Urothelium cell line (cell line): ENCODE results near the gene ACCS.

Source experiments
- DNase-seq: peaks from one replicate; pipeline ENCODE4 v3.0.0; 2011; ENCODE audit warnings: low spot score, mixed read lengths
- FAIRE-seq: peaks from 2 replicates; lab custom pipeline; 2011; peaks lifted over from hg19 to GRCh38; lab: Jason Lieb, UNC

The ACCS gene

DNA sequence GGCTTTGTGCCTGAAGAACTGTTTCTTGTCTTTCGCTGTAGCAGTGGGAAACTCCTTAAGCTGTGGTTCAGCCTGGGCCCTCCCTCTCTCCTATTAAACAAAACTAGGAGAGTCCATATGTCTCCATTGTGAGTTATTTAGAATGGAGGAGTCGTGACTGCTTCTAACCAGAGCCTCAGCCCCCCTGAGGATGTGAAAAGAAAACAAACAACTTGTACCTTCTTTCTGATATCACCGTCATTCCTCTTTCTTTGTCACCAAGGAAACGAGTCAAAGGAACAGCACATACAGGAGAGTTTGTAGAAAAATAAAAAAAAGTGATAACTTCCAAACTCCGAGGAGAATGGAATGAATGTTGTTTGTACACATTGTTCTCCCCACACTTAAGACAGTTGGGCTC, 17.8 kb downstream of the ACCS start:
- FAIRE-seq (no peak), DNase-seq (no peak)

DNA sequence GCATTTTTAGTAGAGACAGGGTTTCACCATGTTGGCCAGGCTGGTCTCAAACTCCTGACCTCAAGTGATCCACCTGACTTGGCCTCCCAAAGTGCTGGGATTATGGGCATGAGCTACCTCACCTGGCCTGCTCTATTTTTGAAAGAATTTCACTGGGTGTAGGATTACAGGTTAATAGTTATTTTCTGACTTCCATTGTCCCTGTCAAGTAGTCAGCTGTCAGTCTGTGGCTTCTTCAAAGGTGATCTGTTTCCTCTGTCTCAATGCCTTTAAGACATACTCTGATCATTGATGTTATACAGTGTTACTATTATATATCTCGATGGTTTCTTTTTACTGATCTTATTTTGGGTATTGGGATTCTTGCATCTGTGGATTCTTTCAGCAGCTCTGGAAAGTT, 19.3 kb downstream of the ACCS start:
- DNase-seq (no peak), FAIRE-seq (no peak)

DNA sequence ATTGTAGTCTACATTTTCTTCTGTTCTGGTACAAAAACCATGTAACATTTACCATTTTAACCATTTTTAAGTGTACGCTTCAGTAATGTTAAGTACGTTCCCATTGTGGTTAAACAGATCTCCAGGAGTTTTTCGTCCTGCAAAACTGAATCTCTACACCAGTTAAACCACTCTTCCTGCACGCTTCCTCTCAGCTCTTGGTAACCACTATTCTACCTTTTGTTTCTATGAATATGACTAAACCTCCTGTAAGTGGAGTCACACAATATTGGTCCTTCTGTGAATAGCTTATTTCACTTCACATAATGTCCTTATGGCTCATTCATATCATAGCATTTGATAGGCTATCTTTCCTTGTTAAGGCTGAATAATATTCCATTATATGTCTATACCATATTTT, 22.3 kb downstream of the ACCS start:
- no peak for DNase-seq
- no peak for FAIRE-seq

DNA sequence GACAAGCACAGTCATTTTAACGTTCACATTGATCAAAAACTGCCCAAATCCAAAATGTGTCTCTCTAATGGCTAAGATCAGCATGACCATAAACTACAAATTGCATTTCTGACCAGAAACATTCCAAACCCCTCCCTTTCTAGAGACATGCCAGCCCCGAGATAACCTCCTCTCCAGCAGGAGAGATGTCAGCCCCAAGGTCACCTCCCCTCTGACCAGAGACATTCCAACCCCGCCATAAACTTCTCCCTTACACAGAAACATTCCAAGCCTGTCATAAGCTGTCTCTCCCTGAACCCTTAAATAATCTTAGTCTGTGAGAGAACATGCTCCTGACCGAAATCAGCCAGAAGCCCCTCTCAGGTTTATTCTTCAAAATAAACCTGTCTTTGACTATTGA, 22.8 kb downstream of the ACCS start:
- DNase-seq, result no peak
- no peak for FAIRE-seq

DNA sequence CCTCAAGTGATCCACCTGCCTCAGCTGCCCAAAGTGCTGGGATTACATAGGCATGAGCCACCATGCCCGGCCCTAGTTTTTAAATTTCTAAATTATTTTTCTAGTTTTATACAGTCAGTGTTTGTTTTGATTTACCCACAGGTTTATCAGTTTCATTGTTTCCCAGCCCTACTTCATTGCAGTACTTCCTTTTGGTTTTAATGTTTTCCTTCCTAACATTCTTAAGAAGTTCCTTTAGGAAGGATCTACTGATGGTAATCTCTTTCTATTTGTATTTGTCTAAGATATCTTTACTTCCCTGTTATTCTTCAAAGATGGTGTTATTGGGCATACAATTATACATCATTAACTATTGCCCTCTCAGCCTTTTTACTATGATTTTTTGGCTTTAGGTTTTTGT, 24.5 kb downstream of the ACCS start:
- no peak for FAIRE-seq
- DNase-seq, result no peak

DNA sequence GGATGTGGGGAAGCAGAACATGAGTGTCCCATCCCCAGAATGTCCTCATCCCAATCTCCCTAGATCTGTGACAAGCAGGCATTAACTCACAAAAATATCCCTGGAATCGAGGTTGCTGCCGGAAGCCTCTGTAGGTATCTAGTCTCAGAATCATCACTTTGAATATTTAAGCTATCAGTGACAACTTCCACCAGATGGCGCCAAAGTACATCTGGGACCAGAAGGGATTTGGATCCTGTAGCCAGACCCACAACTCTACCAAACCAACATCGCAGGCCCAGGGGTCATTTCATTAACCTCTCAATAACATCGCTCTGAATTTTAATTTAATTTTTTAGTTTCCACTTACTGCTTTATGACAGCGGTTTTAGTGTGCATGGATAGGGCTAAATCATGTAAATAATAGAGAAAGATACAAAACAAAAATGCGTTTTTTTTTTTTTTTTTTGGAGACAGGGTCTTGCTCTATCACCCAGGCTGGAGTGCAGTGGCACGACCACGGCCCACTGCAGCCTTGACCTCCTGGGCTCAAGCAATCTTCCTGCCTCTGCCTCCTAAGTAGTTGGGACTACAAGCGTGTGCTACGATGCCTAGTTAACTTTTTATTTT, 28.3 kb downstream of the ACCS start:
- FAIRE-seq (no peak), DNase-seq (peak; percentile 75)

DNA sequence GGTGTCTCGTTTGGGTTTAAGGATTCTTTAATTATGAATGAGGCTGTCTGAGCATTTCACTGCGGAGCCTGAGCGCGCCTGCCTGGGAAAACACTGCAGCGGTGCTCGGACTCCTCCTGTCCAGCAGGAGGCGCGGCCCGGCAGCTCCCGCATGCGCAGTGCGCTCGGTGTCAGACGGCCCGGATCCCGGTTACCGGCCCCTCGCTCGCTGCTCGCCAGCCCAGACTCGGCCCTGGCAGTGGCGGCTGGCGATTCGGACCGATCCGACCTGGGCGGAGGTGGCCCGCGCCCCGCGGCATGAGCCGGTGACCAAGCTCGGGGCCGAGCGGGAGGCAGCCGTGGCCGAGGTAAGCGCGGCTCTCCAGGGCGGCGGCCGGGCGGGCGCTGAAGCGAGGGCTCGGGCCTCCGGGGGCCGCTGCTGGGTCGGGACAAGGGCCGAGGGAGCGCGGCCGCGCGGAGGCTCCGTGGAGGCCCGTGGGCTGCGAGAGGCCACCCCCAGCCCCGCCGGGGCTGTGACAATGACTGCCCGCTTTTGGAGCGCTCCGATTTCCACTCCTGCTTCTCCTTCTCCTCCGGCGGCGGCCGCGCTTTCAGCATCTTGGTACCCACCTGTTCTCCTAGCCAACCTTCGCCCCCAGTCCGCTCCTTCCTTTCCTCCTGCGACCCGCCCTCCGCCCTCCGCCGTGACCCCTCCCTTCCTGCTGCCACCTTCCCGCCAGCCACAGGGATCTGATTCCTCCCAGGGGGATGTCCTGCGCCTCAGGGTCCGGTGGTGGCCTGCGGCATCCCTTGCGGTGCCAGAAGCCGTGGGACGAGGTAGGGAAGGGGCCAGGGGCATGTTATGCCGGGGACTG, 29.7 kb downstream of the ACCS start, which contains the start of gene EXT2:
Gene EXT2 (plus strand): TSS at position 173 of the 854 bp plus-strand sequence. CDS start 12,035 bp downstream, outside the sequence.
- FAIRE-seq (peak; percentile 61), DNase-seq (peak; percentile 96)

DNA sequence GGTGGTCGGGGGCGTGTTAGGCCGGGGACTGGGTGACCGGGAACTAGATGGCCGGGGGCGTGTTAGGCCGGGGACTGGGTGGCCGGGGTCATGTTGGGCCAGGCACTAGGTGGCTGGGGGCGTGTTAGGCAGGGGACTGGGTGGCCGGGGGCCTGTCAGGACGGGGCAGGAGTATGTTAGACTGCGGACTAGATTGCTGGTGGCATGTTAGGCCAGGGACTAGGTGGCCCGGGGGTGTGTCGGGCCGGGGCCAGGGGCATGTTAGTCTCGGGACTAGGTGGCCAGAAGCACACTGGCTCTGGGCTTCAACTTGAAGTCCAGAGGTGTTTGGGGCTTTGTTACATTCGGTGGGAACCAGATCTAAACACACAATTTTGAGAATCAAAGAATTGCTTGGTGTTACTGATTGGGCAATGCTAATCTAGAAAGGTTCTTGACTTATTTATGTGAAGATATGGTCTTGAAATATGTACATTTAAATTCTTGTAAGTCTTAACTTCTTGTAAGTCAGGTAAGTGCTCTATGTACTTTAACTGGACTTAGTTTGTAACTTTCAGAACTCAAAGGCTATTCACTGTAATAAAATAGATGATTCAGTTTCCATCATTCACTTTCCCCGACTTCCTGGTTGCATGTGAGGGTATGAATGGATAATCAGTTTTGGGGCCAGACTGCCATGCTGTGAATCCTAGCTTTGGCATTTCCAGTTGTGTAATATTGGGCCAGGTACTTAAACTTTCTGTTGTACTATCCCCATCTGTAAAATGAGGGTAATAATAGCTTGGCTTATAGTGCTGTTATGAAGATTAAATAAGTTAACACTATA, 30.5 kb downstream of the ACCS start:
- FAIRE-seq, result no peak
- DNase-seq, result no peak

DNA sequence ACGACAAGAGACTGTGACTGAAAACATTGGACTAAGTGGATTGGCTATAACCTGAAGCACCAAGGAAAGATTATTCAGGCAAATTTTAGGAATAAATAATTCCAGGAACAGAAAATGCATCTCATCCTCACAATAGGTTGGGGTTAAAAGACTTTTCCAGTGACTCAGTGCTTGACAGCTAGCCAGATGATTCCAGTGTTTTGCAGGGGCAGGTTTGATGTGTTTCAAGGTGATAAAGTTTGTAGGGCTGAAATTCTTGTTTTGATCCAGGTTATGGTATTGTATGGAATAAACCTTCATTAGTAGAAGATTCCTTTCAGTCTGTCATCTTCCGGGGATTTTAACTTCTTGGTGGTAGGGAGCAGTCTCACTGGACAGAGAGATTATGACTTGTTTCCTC, 31.8 kb downstream of the ACCS start:
- no peak for FAIRE-seq
- DNase-seq, result no peak

DNA sequence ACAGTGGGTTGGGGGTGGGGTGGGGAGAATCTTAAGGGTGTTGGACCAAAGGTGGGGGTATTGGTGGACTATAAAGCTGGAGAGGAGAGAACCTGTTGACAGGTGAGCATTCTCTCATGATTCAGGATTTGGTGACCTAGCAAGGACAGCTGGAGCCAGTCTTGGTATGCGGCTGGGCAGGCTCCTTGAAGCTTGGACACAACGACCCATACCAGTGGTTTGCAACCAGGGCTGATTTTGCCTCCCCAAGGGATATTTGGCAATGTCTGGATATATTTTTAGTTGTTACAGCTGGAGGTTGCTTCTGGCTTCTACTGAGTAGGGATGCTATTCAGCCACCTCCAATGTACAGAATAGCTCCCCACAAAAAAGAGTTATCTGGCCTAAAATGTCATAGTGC, 35.0 kb downstream of the ACCS start:
- no peak for DNase-seq
- no peak for FAIRE-seq

DNA sequence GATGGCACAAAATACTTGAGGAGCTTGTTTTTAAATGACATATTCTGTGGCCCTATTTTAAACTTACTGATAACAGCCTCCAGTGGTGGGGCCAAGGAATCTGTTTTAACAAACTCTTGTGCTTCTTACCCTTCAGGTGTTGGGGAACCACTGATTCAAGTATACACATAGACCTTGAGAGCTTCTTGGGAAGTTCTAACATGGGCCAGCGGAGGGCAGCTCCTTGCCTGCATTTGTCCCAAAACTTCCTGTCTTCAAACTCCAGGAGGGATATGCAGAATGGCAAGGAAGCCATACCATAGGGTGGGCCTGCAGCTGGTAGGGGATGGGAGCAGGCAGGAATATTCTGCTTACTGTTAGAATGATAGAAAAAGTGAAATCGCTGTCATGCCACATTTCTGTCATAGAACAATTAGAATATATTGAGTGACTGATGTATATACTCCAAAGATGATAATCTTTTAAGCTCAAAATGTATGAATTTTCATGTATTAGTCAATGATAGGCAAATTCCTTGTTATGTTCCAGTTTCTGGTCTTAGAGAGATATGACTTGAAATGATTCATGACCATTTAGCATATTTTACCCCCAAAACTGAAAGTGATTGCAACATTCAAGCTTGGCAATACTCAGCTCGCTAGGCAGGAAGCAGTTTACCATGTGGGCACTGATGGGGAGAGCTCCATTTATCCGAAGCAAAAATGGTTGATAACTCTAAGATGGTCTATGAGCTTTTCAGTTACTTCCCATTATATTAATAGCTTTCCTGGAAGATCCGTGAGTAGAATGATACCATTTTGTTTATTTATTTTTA, 38.6 kb downstream of the ACCS start:
- no peak for DNase-seq
- FAIRE-seq, result no peak

DNA sequence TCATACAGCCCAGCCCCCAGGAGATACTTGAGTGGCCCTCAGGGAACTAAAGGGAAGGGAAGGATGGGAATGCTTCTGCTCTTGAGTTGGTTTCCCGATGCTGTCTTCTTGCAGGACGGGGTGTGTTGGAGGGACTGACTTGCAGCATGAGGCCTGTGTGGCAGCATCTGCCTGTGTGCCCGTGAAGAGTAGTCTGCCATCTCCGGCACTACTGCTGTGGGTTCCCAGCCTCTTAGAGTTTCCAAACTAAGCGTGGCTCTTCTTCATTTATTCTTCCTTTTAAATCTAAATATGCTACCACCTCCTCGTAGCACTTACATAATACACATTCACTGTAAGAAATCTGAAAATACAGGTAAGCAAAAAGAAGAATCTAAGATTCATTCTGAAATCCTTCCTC, 42.2 kb downstream of the ACCS start:
- DNase-seq (no peak), FAIRE-seq (no peak)

DNA sequence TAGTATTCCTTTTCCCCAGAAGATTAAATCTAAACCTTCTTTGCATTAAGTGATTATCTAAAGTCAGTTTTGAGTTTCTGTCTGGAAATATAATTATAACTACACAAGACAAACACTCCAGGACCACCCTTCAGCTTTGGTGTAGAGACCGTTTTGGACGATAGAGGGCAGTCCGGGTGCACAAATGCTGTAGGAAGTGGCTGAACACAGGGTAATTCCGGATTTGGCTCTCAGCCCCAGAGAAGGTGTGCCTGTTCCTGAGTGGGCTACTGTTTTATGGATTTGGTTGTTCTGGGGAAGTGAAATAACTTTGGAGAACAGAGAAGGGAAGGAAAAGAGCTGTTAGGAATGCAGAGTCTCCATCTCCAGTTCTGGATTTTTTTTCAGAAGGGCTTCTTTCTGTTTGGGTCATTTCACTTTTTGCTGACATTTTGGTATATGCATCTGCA, 44.2 kb downstream of the ACCS start:
- peak; percentile 64 for DNase-seq
- no peak for FAIRE-seq

DNA sequence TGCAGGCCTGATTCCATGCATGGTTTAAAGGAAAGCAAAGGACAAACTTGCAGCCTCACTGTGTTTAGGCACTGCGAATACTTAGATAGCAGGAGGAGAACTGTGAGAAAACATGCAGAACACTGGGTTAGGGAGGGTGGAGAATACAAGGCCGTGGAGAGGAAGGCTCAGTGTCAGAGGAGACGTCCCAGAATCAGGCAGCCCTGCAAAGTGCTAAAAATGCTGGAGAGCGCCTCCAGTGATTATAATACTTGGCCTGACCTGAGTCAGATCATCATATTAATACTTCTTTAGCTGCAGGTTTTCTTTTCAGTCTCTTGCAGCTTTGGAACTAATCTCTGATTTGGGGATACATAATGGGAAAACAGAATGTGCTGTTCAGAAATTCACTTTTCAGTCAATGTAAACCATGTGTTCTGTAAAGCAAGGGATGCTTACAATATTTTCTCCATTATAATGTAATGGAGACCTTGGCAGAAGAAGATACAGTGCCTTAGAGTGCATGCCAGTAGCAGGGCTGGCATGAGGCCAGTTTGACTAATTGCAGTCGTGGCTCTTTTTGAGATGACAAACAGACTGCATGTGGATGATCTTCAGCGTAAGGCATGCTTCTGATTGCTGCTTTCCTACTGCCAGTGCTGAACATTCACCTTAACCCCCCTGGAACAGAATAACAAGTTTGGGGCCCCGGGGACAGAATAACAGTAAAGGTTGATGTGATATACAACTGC, 46.2 kb downstream of the ACCS start:
- DNase-seq (no peak), FAIRE-seq (no peak)

DNA sequence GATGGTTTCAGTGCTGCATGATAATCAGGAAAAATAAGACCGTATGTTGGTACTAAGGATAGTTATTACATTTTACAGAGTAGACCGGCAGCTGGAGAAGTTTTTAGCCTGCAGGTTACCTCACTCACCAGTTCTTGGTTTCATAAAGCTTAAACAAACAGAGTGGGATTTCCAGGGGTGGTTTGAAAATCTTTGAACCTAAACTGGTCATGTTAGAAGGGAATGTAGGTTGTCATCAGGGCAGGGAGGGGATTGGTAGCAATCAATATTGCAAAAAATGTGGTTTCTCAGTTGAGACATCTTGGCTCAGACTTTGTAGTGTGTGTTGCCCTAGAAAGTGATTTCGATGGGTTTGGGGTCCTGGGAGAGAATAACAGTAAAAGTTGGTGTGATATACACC, 46.9 kb downstream of the ACCS start:
- no peak for DNase-seq
- no peak for FAIRE-seq

DNA sequence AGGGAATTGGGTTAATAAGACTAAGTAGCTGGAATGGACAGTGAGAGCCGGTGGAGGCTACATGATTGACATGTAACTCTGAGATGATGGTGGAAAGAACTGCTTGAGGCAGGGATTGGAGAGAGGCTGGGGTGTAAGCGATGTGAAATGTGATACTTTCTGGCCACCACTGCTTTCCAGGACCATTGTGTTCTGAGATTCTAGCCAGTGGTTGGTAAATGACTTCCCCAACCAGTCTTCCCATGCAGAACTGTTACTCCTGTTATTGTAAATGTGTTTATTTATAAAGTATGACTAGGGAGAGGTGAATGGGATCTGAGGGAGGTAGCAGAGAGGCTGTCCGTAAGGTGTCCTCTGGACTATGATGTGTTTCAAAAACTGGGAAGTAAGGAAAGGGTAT, 47.5 kb downstream of the ACCS start:
- DNase-seq, result no peak
- no peak for FAIRE-seq

DNA sequence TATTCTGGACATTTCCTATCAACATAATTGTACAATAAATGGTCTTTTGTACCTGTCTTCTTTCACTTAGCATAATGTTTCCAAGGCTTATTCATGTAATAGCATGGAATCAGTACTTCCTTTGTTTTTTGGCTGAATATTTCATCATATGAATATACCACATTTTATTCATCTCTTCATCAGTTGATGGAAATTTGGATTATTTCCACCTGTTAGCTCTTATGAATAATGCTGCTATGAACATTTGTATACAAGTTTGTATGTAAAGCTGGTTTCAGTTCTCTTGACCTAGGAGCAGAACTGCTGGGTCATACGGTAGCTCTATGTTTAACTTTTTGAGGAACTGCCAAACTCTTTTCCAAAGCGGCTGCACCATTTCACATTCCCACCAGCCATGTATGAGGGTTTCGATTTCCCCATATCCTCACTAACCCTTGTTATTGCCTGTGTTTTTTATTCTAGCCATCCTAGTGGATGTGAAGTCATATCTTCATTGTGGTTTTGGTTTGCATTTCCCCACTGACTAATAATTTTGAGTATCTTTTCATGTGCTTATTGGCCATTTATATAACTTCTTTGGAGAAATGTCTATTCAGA, 50.3 kb downstream of the ACCS start:
- DNase-seq (no peak), FAIRE-seq (no peak)

DNA sequence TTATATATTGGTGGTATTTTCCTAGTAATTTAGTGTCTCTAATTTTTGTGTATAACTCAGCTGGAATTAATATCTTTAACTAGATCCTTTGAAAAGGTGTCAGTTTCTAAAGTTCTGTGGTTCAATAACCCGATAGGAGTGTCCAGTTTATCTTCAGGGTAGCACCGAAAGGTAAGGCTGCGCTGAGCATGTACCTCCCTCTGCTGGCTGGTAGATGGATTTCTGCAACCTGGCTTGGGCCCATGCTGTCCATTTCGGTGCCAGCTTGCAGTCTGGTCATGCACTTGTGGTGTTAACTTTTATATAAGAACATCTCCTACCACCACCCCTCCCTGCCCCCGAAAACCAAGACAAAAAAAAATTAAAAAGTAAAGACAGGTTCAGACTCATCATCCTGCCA, 54.1 kb downstream of the ACCS start:
- FAIRE-seq, result no peak
- peak; percentile 16 for DNase-seq

DNA sequence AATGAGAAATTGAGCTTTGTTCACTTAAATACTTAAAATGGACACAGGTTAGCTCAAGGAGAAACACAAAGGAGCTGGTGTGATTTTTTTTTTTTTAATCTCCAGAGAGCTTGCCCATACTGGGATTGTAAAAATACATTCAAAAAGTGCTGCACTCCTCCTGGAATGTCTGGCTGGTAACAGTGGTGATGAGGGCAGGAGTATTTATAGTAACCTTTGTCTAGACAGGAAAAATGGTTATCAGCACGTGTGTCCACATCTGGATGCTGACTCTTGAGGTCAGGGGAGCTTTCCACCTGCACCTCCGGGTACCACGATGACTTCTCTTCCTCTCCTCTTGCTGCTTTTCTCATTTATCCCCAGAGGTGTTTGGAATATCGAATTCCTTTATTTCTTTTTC, 59.5 kb downstream of the ACCS start:
- DNase-seq, result no peak

DNA sequence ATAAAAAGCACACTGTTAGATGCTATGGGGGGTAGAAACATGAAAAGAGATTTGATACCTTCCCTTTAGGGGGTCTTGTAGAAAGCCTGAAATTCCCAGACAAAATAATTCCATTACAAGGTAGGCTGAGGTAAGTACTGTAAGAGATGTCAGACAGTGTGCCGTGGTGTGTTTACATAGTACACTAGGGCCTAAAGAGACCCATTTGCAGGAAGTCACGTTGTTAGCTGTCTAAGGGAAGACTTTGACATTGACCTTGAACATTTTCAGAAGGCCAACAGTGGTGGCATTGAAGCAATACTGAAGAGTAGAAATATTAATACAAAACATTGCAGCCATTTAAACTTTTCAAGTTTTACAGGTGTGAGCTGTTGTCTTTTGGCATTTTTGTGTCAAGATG, 60.2 kb downstream of the ACCS start:
- FAIRE-seq (no peak), DNase-seq (no peak)

More for the DNA sequence above, 59.5 kb downstream of the ACCS start:
- no peak for FAIRE-seq
